DND-41 (cell line): Measurements from ENCODE around the gene UBXN1.

ENCODE experiments used
- CTCF ChIP-seq: IDR thresholded peaks from 2 replicates; pipeline ENCODE4 v1.5.1; 2012; ENCODE audit warnings: borderline replicate concordance, low read length, moderate library complexity, mild to moderate bottlenecking; ENCODE audit not compliant: poor library complexity, severe bottlenecking; ENCODE audit errors: extremely low read depth
- EZH2 ChIP-seq: IDR thresholded peaks from 3 replicates; pipeline ENCODE4 v1.6.1; 2012; ENCODE audit warnings: borderline replicate concordance, low read depth, mild to moderate bottlenecking, moderate library complexity, low read length, inconsistent platforms; ENCODE audit not compliant: severe bottlenecking

GRCh38 chr11:62707277-62707861 lies 28.5 kb upstream of the UBXN1 start, which contains the start of the genes BSCL2 and GNG3:
- TF ChIP-seq CTCF (no peak), EZH2 (no peak)
